Muscle layer of colon (tissue), 2 donors: ENCODE results near the gene ANKS6.
A peak's percentile ranks its signal among the peaks of the same experiment; 100 is the strongest.

Experiments
- H3K27ac ChIP-seq: one replicate; pipeline ENCODE4 v1.7.0; 2013; ENCODE audit warnings: low read depth, mild to moderate bottlenecking, low read length, moderate library complexity
- H3K27me3 ChIP-seq, 2 donors: one replicate each; pipeline ENCODE4 v1.7.0; 2013; ENCODE audit warnings: low read length in 2 of 2, mild to moderate bottlenecking in 2 of 2; ENCODE audit not compliant: insufficient read depth in 2 of 2, control insufficient read depth in 1 of 2
- H3K36me3 ChIP-seq: one replicate; pipeline ENCODE4 v1.7.0; 2013; ENCODE audit warnings: mild to moderate bottlenecking, low read length; ENCODE audit not compliant: insufficient read depth
- H3K4me1 ChIP-seq: one replicate; pipeline ENCODE4 v1.7.0; 2013; ENCODE audit warnings: mild to moderate bottlenecking, low read length; ENCODE audit not compliant: insufficient read depth
- H3K4me3 ChIP-seq, 2 donors: one replicate each; pipeline ENCODE4 v1.7.0; 2013; ENCODE audit warnings: low read length in 2 of 2, low read depth in 1 of 2, mild to moderate bottlenecking in 1 of 2, moderate library complexity in 1 of 2
- H3K9ac ChIP-seq: one replicate; pipeline ENCODE4 v1.7.0; 2013; ENCODE audit warnings: low read length
- H3K9me3 ChIP-seq: one replicate; pipeline ENCODE4 v1.7.0; 2013; ENCODE audit warnings: mild to moderate bottlenecking, low read length
- donor health status: abdominal sarcoma.
- donor health status: Adenocarcinoma of cecum.

The ANKS6 gene

GRCh38 chr9:98810102-98810842 lies 13.9 kb upstream of the ANKS6 start:
- no peaks in the 10 kb centered on the region for H3K27me3 ChIP-seq
- peaks cover 30% of the 10 kb centered on the region for H3K4me1 ChIP-seq
- H3K9ac ChIP-seq: no peak overlapping the region
- H3K4me3 ChIP-seq: no peak overlapping the region
- H3K9me3 ChIP-seq: no peaks in the 10 kb centered on the region
- H3K27ac ChIP-seq: no peak overlapping the region
- H3K36me3 ChIP-seq: no peaks in the 10 kb centered on the region

GRCh38 chr9:98809311-98810101 lies 13.2 kb upstream of the ANKS6 start:
- Histone ChIP-seq H3K4me3 (no peak overlapping the region), H3K27me3 (no peaks in the 10 kb centered on the region), H3K36me3 (no peaks in the 10 kb centered on the region), H3K9ac (no peak overlapping the region), H3K4me1 (peaks cover 37% of the 10 kb centered on the region), H3K9me3 (no peaks in the 10 kb centered on the region), H3K27ac (peak overlapping the region; percentile 72)

- Histone ChIP-seq H3K27ac (peak overlapping the region; percentile 72), H3K27me3 (no peaks in the 10 kb centered on the region), H3K36me3 (no peaks in the 10 kb centered on the region), H3K4me1 (peaks cover 43% of the 10 kb centered on the region), H3K9ac (peak overlapping the region; percentile 30), H3K4me3 (peak overlapping the region in 1 of 2 donors; percentile 56), H3K9me3 (no peaks in the 10 kb centered on the region)
Observed at GRCh38 chr9:98808875-98809274, 12.5 kb upstream of the ANKS6 start.

- Histone ChIP-seq H3K36me3 (no peaks in the 10 kb centered on the region), H3K9ac (peak overlapping the region; percentile 30), H3K27me3 (no peaks in the 10 kb centered on the region), H3K9me3 (no peaks in the 10 kb centered on the region), H3K4me3 (peak overlapping the region; percentile 56 to 60), H3K27ac (peak overlapping the region; percentile 72), H3K4me1 (peaks cover 43% of the 10 kb centered on the region)
Observed at GRCh38 chr9:98808411-98808815, 12.1 kb upstream of the ANKS6 start.

GRCh38 chr9:98807814-98808195 lies 11.4 kb upstream of the ANKS6 start:
- Histone ChIP-seq H3K4me3 (peak overlapping the region; percentile 56 to 60), H3K27ac (peak overlapping the region; percentile 72), H3K9me3 (no peaks in the 10 kb centered on the region), H3K4me1 (peaks cover 43% of the 10 kb centered on the region), H3K9ac (peak overlapping the region; percentile 30), H3K27me3 (no peaks in the 10 kb centered on the region), H3K36me3 (no peaks in the 10 kb centered on the region)

GRCh38 chr9:98807070-98807813 lies 10.9 kb upstream of the ANKS6 start, which contains the start of gene GALNT12:
GALNT12 (plus strand) TSS chr9:98807670; CDS start chr9:98807699, 29 bp downstream.
- Histone ChIP-seq H3K27ac (peak within 1 kb of the TSS; percentile 86), H3K27me3 (no peaks in the 10 kb centered on the region)

GRCh38 chr9:98806394-98807035 lies 10.2 kb upstream of the ANKS6 start:
- no peaks in the 10 kb centered on the region for H3K9me3 ChIP-seq
- H3K27me3 ChIP-seq: no peaks in the 10 kb centered on the region
- peak overlapping the region; percentile 9 to 60 for H3K4me3 ChIP-seq
- H3K36me3 ChIP-seq: no peaks in the 10 kb centered on the region
- H3K4me1 ChIP-seq: peaks cover 48% of the 10 kb centered on the region
- peak overlapping the region; percentile 49 for H3K9ac ChIP-seq
- H3K27ac ChIP-seq: peak overlapping the region; percentile 86

More at GRCh38 chr9:98807070-98807813, 10.9 kb upstream of the ANKS6 start, which contains the start of gene GALNT12:
- Histone ChIP-seq H3K36me3 (no peaks in the 10 kb centered on the region), H3K4me3 (peak within 1 kb of the TSS; percentile 60), H3K9ac (peak within 1 kb of the TSS; percentile 49), H3K4me1 (peaks cover 43% of the 10 kb centered on the region), H3K9me3 (no peaks in the 10 kb centered on the region)

GRCh38 chr9:98805506-98806272 lies 9.3 kb upstream of the ANKS6 start:
- Histone ChIP-seq H3K9ac (no peak overlapping the region), H3K27me3 (no peaks in the 10 kb centered on the region), H3K9me3 (no peaks in the 10 kb centered on the region), H3K4me1 (peaks cover 48% of the 10 kb centered on the region), H3K36me3 (no peaks in the 10 kb centered on the region), H3K27ac (peak overlapping the region; percentile 86), H3K4me3 (no peak overlapping the region)

- H3K27me3 ChIP-seq: no peaks in the 10 kb centered on the region
- H3K9ac ChIP-seq: no peak overlapping the region
- no peaks in the 10 kb centered on the region for H3K9me3 ChIP-seq
- H3K36me3 ChIP-seq: no peaks in the 10 kb centered on the region
- H3K4me1 ChIP-seq: peaks cover 40% of the 10 kb centered on the region
- H3K27ac ChIP-seq: no peak overlapping the region
- H3K4me3 ChIP-seq: no peak overlapping the region
Observed at GRCh38 chr9:98804083-98804482, 7.7 kb upstream of the ANKS6 start.

GRCh38 chr9:98801969-98802371 lies 5.6 kb upstream of the ANKS6 start:
- peaks cover 30% of the 10 kb centered on the region for H3K4me1 ChIP-seq
- no peak overlapping the region for H3K4me3 ChIP-seq
- H3K36me3 ChIP-seq: no peaks in the 10 kb centered on the region
- H3K27me3 ChIP-seq: no peaks in the 10 kb centered on the region
- H3K27ac ChIP-seq: no peak overlapping the region
- H3K9ac ChIP-seq: no peak overlapping the region
- H3K9me3 ChIP-seq: no peaks in the 10 kb centered on the region
